HepG2 (cell line): ENCODE data around the gene NET1. TPM values are rescaled to one million over a fixed set of nuclear protein-coding genes. Genes with fewer than 3 reads are reported as not detected.

ENCODE experiments used
- ARHGAP35 ChIP-seq: sonication (generic); formaldehyde crosslinking; IDR thresholded peaks from 2 replicates; pipeline ENCODE4 v1.9.0; 2022; ENCODE audit warnings: mild to moderate bottlenecking, inconsistent platforms, moderate library complexity, missing genetic modification reagents, borderline replicate concordance
- CBX1 ChIP-seq: IDR thresholded peaks from one replicate; pipeline ENCODE4 v1.6.1; 2016; ENCODE audit warnings: antibody characterized with exemption, low read depth
- CC2D1A ChIP-seq: sonication (generic); formaldehyde crosslinking; IDR thresholded peaks from 2 replicates; pipeline ENCODE4 v1.8.1; 2023; ENCODE audit warnings: mild to moderate bottlenecking, missing genetic modification reagents
- CEBPZ ChIP-seq: IDR thresholded peaks from 2 replicates; pipeline ENCODE4 v1.6.1; 2012; ENCODE audit warnings: low read length, improper control_type of control experiment
- EEA1 ChIP-seq: sonication (generic); formaldehyde crosslinking; IDR thresholded peaks from 2 replicates; pipeline ENCODE4 v1.5.1; 2020; ENCODE audit warnings: mild to moderate bottlenecking, missing genetic modification reagents, borderline replicate concordance
- FOXP1 ChIP-seq, 2 experiments: fragments of 450-650 bp in 1 of 2; IDR thresholded peaks; 2 replicates each; pipeline ENCODE4 v1.6.1; 2017 to 2018; ENCODE audit warnings: antibody characterized with exemption in 1 of 2
- FOXP4 ChIP-seq: sonication (generic); formaldehyde crosslinking; IDR thresholded peaks from 2 replicates; pipeline ENCODE4 v1.4.0; 2020; ENCODE audit warnings: missing genetic modification reagents
- HMGA1 ChIP-seq: sonication (generic); formaldehyde crosslinking; conservative IDR thresholded peaks from 2 replicates; pipeline ENCODE4 v1.4.0; 2020; ENCODE audit warnings: missing genetic modification reagents
- HNRNPLL ChIP-seq: fragments of 200-400 bp; formaldehyde crosslinking; IDR thresholded peaks from 2 replicates; pipeline ENCODE4 v1.6.1; 2017; ENCODE audit warnings: mild to moderate bottlenecking, low read depth, low read length; ENCODE audit not compliant: poor library complexity, severe bottlenecking
- PAX8 ChIP-seq: sonication (generic); formaldehyde crosslinking; IDR thresholded peaks from 2 replicates; pipeline ENCODE4 v1.8.0; 2022; ENCODE audit warnings: mild to moderate bottlenecking, missing genetic modification reagents, borderline replicate concordance
- PCBP1 ChIP-seq: fragments of 200-400 bp; formaldehyde crosslinking; IDR thresholded peaks from 2 replicates; pipeline ENCODE4 v1.6.1; 2017; ENCODE audit warnings: mild to moderate bottlenecking, low read depth, low read length, borderline replicate concordance
- SIN3B ChIP-seq: fragments of 150-350 bp; IDR thresholded peaks from 2 replicates; pipeline ENCODE4 v1.6.1; 2014; ENCODE audit warnings: low read length
- ZBTB20 ChIP-seq: sonication (generic); formaldehyde crosslinking; IDR thresholded peaks from 2 replicates; pipeline ENCODE4 v1.8.1; 2023; ENCODE audit warnings: missing genetic modification reagents, low read depth, mild to moderate bottlenecking, borderline replicate concordance
- ZKSCAN5 ChIP-seq: sonication (generic); formaldehyde crosslinking; IDR thresholded peaks from 2 replicates; pipeline ENCODE4 v1.5.1; 2020; ENCODE audit warnings: mild to moderate bottlenecking, missing genetic modification reagents
- ZNF121 ChIP-seq: sonication (generic); formaldehyde crosslinking; IDR thresholded peaks from 2 replicates; pipeline ENCODE4 v1.5.0; 2020; ENCODE audit warnings: mild to moderate bottlenecking, missing genetic modification reagents
- ZNF33B ChIP-seq: sonication (generic); formaldehyde crosslinking; IDR thresholded peaks from 2 replicates; pipeline ENCODE4 v1.5.1; 2020; ENCODE audit warnings: mild to moderate bottlenecking, missing genetic modification reagents
- ZNF558 ChIP-seq: sonication (generic); formaldehyde crosslinking; IDR thresholded peaks from 2 replicates; pipeline ENCODE4 v1.9.0; 2022; ENCODE audit warnings: mild to moderate bottlenecking, missing genetic modification reagents, borderline replicate concordance
- ZNF570 ChIP-seq: sonication (generic); formaldehyde crosslinking; IDR thresholded peaks from 2 replicates; pipeline ENCODE4 v1.4.0; 2020; ENCODE audit warnings: mild to moderate bottlenecking, missing genetic modification reagents, borderline replicate concordance
- ZNF7 ChIP-seq: IDR thresholded peaks from 2 replicates; pipeline ENCODE4 v1.6.1; 2016; ENCODE audit warnings: missing biosample characterization, missing genetic modification reagents
- ZNF704 ChIP-seq: sonication (generic); formaldehyde crosslinking; IDR thresholded peaks from 2 replicates; pipeline ENCODE4 v1.8.1; 2023; ENCODE audit warnings: mild to moderate bottlenecking, inconsistent platforms, moderate library complexity, missing genetic modification reagents, borderline replicate concordance
- ZNF746 ChIP-seq: sonication (generic); formaldehyde crosslinking; IDR thresholded peaks from 2 replicates; pipeline ENCODE4 v1.8.0; 2022; ENCODE audit warnings: mild to moderate bottlenecking, missing genetic modification reagents
- ZUFSP ChIP-seq: sonication (generic); formaldehyde crosslinking; IDR thresholded peaks from 2 replicates; pipeline ENCODE4 v1.9.0; 2021; ENCODE audit warnings: missing genetic modification reagents, mild to moderate bottlenecking, borderline replicate concordance
- polyA plus RNA-seq, 8 experiments: library from polyadenylated mRNA; depleted of rRNA in 3 of 8; stranded (reverse) in 7 of 8; unstranded in 1 of 8; fragments of >200 nt; fragmentation: Illumina TruSeq in 4 of 8; extraction: Trizol in 4 of 8; gene quantifications; 2 replicates each; pipeline versions ENCODE4 v1.2.1 to v1.2.3, GENCODE V29; 2011 to 2016; ENCODE audit warnings: low read depth in 4 of 8, missing spikeins in 1 of 8, mixed read lengths in 1 of 8; ENCODE audit not compliant: insufficient read depth in 1 of 8
- total RNA-seq, 5 experiments: library from RNA; depleted of rRNA; stranded (reverse); fragments of >200 nt; fragmentation: Illumina TruSeq; extraction: Trizol; gene quantifications; 2 replicates each; pipeline ENCODE4 v1.2.3, GENCODE V29; 2016; ENCODE audit warnings: low read depth in 1 of 5

The NET1 gene
- total and polyA plus RNA-seq, 2 of the 13 experiments (the other 11 are each of a cell fraction or from before 2014, with no cell fraction given): 48.1 to 65.8 TPM

GRCh38 chr10:5412277-5412941, at the start of gene NET1 (continued):
- no peak for TF ChIP-seq ZNF121 (CRISPR knock-in tag)
- no peak for TF ChIP-seq ZNF558 (CRISPR knock-in tag)
- no peak for TF ChIP-seq CC2D1A (CRISPR knock-in tag)
- TF ChIP-seq FOXP1 (IDR thresholded peaks at IDR 0.05): no peak
- no peak for TF ChIP-seq FOXP1 (CRISPR knock-in tag; IDR thresholded peaks at IDR 0.05)
- no peak for TF ChIP-seq HMGA1 (CRISPR knock-in tag)
- TF ChIP-seq ZUFSP (CRISPR knock-in tag): no peak
- TF ChIP-seq FOXP4: 0 out of 2 replicates have a peak, but pooled peaks have one; percentile 9
- no peak for TF ChIP-seq ZNF746
- TF ChIP-seq ZNF570: no peak
- TF ChIP-seq ARHGAP35 (CRISPR knock-in tag): no peak
- no peak for TF ChIP-seq ZNF7 (CRISPR knock-in tag)
- TF ChIP-seq EEA1 (CRISPR knock-in tag): no peak
- 0 out of 2 replicates have a peak, but pooled peaks have one; percentile 30 for TF ChIP-seq PCBP1
- TF ChIP-seq ZNF33B (CRISPR knock-in tag): no peak
- peak; percentile 94 for TF ChIP-seq SIN3B
- no peak for TF ChIP-seq CBX1
- no peak for TF ChIP-seq ZNF704 (CRISPR knock-in tag)
- TF ChIP-seq PAX8 (CRISPR knock-in tag): no peak
- peak; percentile 96 for TF ChIP-seq ZKSCAN5 (CRISPR knock-in tag)
- TF ChIP-seq HNRNPLL: no peak
- no peak for TF ChIP-seq ZBTB20 (CRISPR knock-in tag)
- TF ChIP-seq CEBPZ: no peak
